ENCODE results near the gene RRP15. TPM values are rescaled to one million over a fixed set of nuclear protein-coding genes. Genes with fewer than 3 reads are reported as not detected.
A peak's percentile ranks its signal among the peaks of the same experiment; 100 is the strongest.

The RRP15 gene
- total and polyA plus RNA-seq, 2 of the 13 experiments (the other 11 are each of a cell fraction or from before 2014, with no cell fraction given): 2.1 to 37.5 TPM

- peak; percentile 25; the same call in 1 of the 2 replicates for TF ChIP-seq RXRB (CRISPR knock-in tag; IDR thresholded peaks at IDR 0.05; ENCODE audit: borderline replicate concordance)
- TF ChIP-seq HNF4A (CRISPR knock-in tag; IDR thresholded peaks at IDR 0.05): peak; percentile 25; the same call in 1 of the 2 replicates
- TF ChIP-seq BCL6 (CRISPR knock-in tag; IDR thresholded peaks at IDR 0.05): 0 out of 2 replicates have a peak, but pooled peaks have one; percentile 29
- no peak for TF ChIP-seq ZNF383 (CRISPR knock-in tag; IDR thresholded peaks at IDR 0.05; ENCODE audit: borderline replicate concordance)
- peak; percentile 23; the same call in 1 of the 2 replicates for TF ChIP-seq FOXP4 (CRISPR knock-in tag; IDR thresholded peaks at IDR 0.05)
- 0 out of 2 replicates have a peak, but pooled peaks have one; percentile 32 for TF ChIP-seq HDAC2 (CRISPR knock-in tag; IDR thresholded peaks at IDR 0.05)
- TF ChIP-seq REL (CRISPR knock-in tag; conservative IDR thresholded peaks at IDR 0.05): no peak
- no peak for TF ChIP-seq ZNF326 (CRISPR knock-in tag; IDR thresholded peaks at IDR 0.05; ENCODE audit: borderline replicate concordance)
- no peak for TF ChIP-seq PLRG1 (conservative IDR thresholded peaks at IDR 0.05)
- peak; percentile 42; the same call in 1 of the 2 replicates for TF ChIP-seq PAXIP1 (CRISPR knock-in tag; conservative IDR thresholded peaks at IDR 0.05)
- no peak for TF ChIP-seq ZNF740 (CRISPR knock-in tag; IDR thresholded peaks at IDR 0.05)
- TF ChIP-seq ZMYM4 (CRISPR knock-in tag; IDR thresholded peaks at IDR 0.05): no peak
- TF ChIP-seq FOXA3 (CRISPR knock-in tag; IDR thresholded peaks at IDR 0.05): peak; percentile 44; the same call in 1 of the 2 replicates
- TF ChIP-seq SALL1 (CRISPR knock-in tag; IDR thresholded peaks at IDR 0.05): peak; percentile 58
- TF ChIP-seq ASH2L (IDR thresholded peaks at IDR 0.05; ENCODE audit: insufficient read length, low read depth, low read length): peak; percentile 29
- peak; percentile 91 for TF ChIP-seq ZNF709 (CRISPR knock-in tag; IDR thresholded peaks at IDR 0.05)
- TF ChIP-seq JARID2 (CRISPR knock-in tag; IDR thresholded peaks at IDR 0.05; ENCODE audit: insufficient replicate concordance): no peak
- no peak for TF ChIP-seq PITX1 (CRISPR knock-in tag; IDR thresholded peaks at IDR 0.05)
- peak in 1 of 2 experiments; percentile 28; a peak in 1 of 4 replicates for TF ChIP-seq EP300 (IDR thresholded peaks at IDR 0.05; ENCODE audit: low read depth in 2 of 2, low read length in 2 of 2)
- no peak for TF ChIP-seq EP300 (CRISPR knock-in tag; IDR thresholded peaks at IDR 0.05; ENCODE audit: borderline replicate concordance)
- no peak for TF ChIP-seq HDAC6 (IDR thresholded peaks at IDR 0.05; ENCODE audit: low read depth, low read length)
- no peak for TF ChIP-seq DNMT3B (CRISPR knock-in tag; conservative IDR thresholded peaks at IDR 0.05)
- peak; percentile 35; the same call in 1 of the 2 replicates for TF ChIP-seq GATAD2A (CRISPR knock-in tag; IDR thresholded peaks at IDR 0.05)
These were observed 95.3 kb downstream of the RRP15 start (continued) for GRCh38 chr1:218380125-218380977.

Measured in HepG2 (cell line).